Umbilical cord (tissue), 2 donors: ENCODE data around the gene DACH2. TPM values are rescaled to one million over a fixed set of nuclear protein-coding genes. Genes with fewer than 3 reads are reported as not detected.

Experiments used
- DNase-seq: peaks from one replicate; pipeline ENCODE4 v3.0.0-alpha.2; 2015; ENCODE audit warnings: low spot score
- total RNA-seq: library from RNA; depleted of rRNA; stranded (reverse); fragments of >200 nt; gene quantifications from one replicate; pipeline ENCODE4 v1.2.3, GENCODE V29; 2014; ENCODE audit warnings: low replicate concordance; ENCODE audit not compliant: insufficient read depth

Gene DACH2
- total RNA-seq, 1 donor from 2014 or later = 4.8 TPM

DNA sequence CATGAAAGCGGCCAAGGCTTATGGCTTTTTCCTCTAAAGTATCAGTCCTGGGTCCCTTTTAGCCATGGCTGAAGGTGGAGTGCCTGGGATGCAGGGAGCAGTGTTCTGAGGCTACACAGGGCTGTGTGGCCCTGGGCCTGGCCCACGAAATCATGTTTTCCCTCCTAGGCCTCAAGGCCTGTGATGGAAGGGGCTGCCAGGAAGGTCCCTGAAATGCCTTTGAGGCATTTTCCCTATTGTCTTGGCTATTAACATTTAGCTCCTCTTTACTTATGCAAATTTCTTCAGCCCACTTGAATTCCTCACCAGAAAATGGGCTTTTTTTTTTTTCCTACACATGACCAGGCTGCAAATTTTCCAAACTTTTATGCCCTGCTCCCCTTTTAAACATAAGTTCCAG lies 657.0 kb downstream of the DACH2 start:
- DNase-seq = no peak

- DNase-seq = no peak
Measured at GRCh38 chrX:86806786-86807185, 658.5 kb downstream of the DACH2 start.

DNA sequence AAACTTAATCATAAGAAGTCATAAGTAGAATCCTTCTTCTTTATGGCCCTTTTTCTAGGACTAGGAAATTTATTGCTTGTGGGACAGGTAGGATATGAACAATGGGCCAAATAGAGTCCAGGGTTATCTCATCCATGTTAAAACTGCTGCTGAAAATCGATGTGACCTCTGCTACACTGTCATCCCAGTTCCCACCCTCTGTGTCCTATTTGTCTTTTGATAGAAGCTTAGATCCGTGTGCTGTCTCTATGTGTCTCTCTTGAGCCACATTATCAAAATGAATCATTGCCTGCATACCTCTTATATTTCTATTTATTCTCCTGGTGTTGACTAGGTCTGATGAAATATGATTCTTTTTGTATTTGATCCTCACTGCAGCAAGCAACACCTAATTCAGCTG lies 661.4 kb downstream of the DACH2 start:
- no peak for DNase-seq

DNA sequence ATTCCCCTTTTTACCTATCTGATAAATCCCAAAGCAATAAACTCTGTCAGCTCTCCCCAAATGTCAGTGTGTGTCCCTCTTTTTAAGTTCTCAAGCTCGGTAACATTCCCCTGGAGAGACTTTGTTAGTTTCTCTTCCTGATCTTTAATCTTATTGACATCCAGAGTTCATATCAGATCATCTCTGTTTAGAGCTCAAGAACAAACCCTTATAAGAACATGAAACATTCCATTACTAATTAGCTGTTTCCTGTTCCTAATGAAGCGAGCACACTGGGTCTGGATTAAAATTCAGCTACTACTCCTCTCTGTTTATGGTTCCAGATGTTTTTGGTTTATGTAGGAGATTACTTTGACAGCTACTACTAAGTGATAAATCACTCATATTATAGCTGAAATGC lies 681.5 kb downstream of the DACH2 start:
- DNase-seq = no peak

DNA sequence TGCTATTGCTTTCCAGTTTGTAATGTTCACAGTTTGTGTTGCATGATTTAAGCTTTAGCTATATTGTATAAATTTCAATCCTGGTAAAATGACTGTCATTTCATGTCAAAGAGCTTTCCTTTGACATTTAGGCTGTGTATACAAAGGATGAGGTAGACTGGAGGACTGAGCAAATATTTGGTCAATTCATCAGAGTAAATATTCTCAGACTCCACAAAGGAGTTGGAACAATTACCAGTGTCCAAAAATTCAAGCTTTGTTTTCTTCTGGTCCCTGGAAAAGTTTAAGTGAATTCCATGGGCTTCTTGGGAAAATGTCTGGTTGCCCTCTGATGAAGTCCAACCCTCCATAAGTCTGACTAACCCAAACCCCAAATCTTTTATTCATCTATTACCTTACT lies 682.4 kb downstream of the DACH2 start:
- no peak for DNase-seq

GRCh38 chrX:86845101-86845500 lies 696.9 kb downstream of the DACH2 start:
- no peak for DNase-seq

Other genes with a start within 250 kb of the DACH2 start
- 33.9 TPM for gene CHM, start 100.9 kb upstream of the DACH2 start, total RNA-seq